AG10803 (cell line): ENCODE measurements around the gene MEX3A.
"Not testable (repeated sequence)": the region's sequence is repeated elsewhere in the genome, so short reads cannot be mapped to it uniquely, and the experiment has no call there.

Experiments
- DNase-seq: peaks from one replicate; pipeline ENCODE4 v3.0.0; 2010; ENCODE audit warnings: low read depth
- H3K4me3 ChIP-seq: 2 replicates; pipeline ENCODE4 v1.5.1; 2011; ENCODE audit warnings: mild to moderate bottlenecking, low read length, control low read depth
- CTCF ChIP-seq: conservative IDR thresholded peaks from 2 replicates; pipeline ENCODE4 v1.5.1; 2011; ENCODE audit warnings: mild to moderate bottlenecking, low read length, control low read depth, inconsistent platforms

The MEX3A gene

GRCh38 chr1:156075162-156075561, 7.1 kb downstream of the MEX3A start:
- no peak for DNase-seq
- TF ChIP-seq CTCF, result no peak
- no peak overlapping the region for H3K4me3 ChIP-seq

DNA sequence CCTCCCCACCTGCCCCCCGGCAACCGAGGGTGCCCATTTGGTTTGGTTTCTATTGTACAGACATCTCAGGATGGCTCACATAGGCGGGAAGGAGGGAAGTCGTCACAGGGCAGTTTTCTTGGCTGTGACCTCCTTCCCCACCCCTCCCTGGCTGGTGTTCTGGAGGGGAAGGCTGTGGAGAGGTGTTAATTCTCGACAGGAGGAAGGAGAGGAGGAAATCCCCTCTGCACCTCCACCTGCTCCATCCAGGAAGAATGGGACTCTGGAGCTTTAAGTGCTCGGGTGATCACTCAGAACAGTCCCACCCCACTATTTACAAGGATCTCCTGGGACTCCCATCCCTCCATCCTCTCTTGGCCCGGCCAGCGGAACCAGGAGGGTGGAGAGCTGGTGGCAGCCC, 7.6 kb downstream of the MEX3A start:
- H3K4me3 ChIP-seq, result no peak overlapping the region
- no peak for DNase-seq
- TF ChIP-seq CTCF, result no peak

- DNase-seq, result no peak
- H3K4me3 ChIP-seq, result no peak overlapping the region
- no peak for TF ChIP-seq CTCF
These were observed 8.5 kb downstream of the MEX3A start for GRCh38 chr1:156073740-156074139.

- no peak overlapping the region for H3K4me3 ChIP-seq
- no peak for DNase-seq
- TF ChIP-seq CTCF, result no peak
These were observed 9.1 kb downstream of the MEX3A start for GRCh38 chr1:156073110-156073687.

GRCh38 chr1:156072251-156072650, 10.0 kb downstream of the MEX3A start:
- H3K4me3 ChIP-seq, result no peak overlapping the region
- DNase-seq, result no peak
- no peak for TF ChIP-seq CTCF

GRCh38 chr1:156071332-156071816, 10.9 kb downstream of the MEX3A start:
- not testable (repeated sequence) for H3K4me3 ChIP-seq, DNase-seq

- H3K4me3 ChIP-seq, result no peak overlapping the region
- TF ChIP-seq CTCF, result no peak
- no peak for DNase-seq
These were observed 11.7 kb downstream of the MEX3A start for GRCh38 chr1:156070548-156070947.
